ENCODE data around the gene SLC41A2. TPM values are rescaled to one million over a fixed set of nuclear protein-coding genes. Genes with fewer than 3 reads are reported as not detected.

The SLC41A2 gene
- total and polyA plus RNA-seq, 10 of the 15 experiments (the other 5 are each of a cell fraction or from before 2014, with no cell fraction given), result 3.5 to 19.0 (median 11.3) TPM

- no TSS peak for BruUV-seq (replicated peaks)
- FAIRE-seq, result no peak
- SMC1A ChIA-PET (ENCODE audit: uncharacterized antibody, unreplicated experiment), result interaction anchor here (1.7 kb wide), 1 partner anchor 22 kb away, joined by 7 read pairs; no protein-coding TSS in a partner anchor
- POLR2A ChIA-PET, result no interaction called here
- TF ChIP-seq FOS (IDR thresholded peaks at IDR 0.05; ENCODE audit: borderline replicate concordance, extremely low read depth, insufficient read length) (no peak), KAT2A (conservative IDR thresholded peaks at IDR 0.05; ENCODE audit: control insufficient read depth, low read depth, low read length) (no peak), YBX1 (IDR thresholded peaks at IDR 0.05) (no peak), BMI1 (IDR thresholded peaks at IDR 0.05; ENCODE audit: borderline replicate concordance) (no peak), ZNF592 (IDR thresholded peaks at IDR 0.05) (no peak), FOXK2 (IDR thresholded peaks at IDR 0.05) (no peak), GABPA (IDR thresholded peaks at IDR 0.05; ENCODE audit: low read depth) (no peak), MLLT1 (IDR thresholded peaks at IDR 0.05) (no peak), E2F4 (IDR thresholded peaks at IDR 0.05; ENCODE audit: low read depth, low read length) (no peak), BRCA1 (IDR thresholded peaks at IDR 0.05; ENCODE audit: low read depth, low read length) (no peak), HDGF (IDR thresholded peaks at IDR 0.05) (no peak), RBBP5 (conservative IDR thresholded peaks at IDR 0.05) (no peak), MAX (IDR thresholded peaks at IDR 0.05; ENCODE audit: low read depth, low read length) (no peak), BACH1 (IDR thresholded peaks at IDR 0.05; ENCODE audit: borderline replicate concordance) (no peak)
- no peak overlapping the region for H3K9ac ChIP-seq (ENCODE audit: control insufficient read depth, insufficient read depth, low read length)
- no peak overlapping the region for H2AFZ ChIP-seq (ENCODE audit: control insufficient read depth, low read depth, low read length)
- intact Hi-C loops (cut with micrococcal nuclease; ENCODE audit: unreplicated experiment), result loop anchor here (10.0 kb wide), 1 partner anchor 267 kb away; no protein-coding TSS in a partner anchor
- no peaks in the 10 kb centered on the region; the same call in 2 of the 3 replicates for H3K9me3 ChIP-seq (replicated peaks; ENCODE audit: control insufficient read depth, insufficient read depth, low read length)
- CTCF ChIA-PET, result no interaction called here
- H3K27me3 ChIP-seq (replicated peaks in 1 of 2; ENCODE audit: control insufficient read depth in 2 of 2, insufficient read depth in 2 of 2, low read length in 1 of 2), result no peaks in the 10 kb centered on the region
- H3K4me1 ChIP-seq (ENCODE audit: control insufficient read depth, insufficient read depth, low read length), result no peaks in the 10 kb centered on the region
- peaks cover 2% of the 10 kb centered on the region for H3K79me2 ChIP-seq (ENCODE audit: control insufficient read depth, insufficient read depth, low read length)
- RAD21 ChIA-PET (ENCODE audit: unreplicated experiment), result interaction anchor here (2.9 kb wide), 1 partner anchor 21 kb away, joined by 11 read pairs; no protein-coding TSS in a partner anchor
- no peaks in the 10 kb centered on the region for H3K36me3 ChIP-seq (ENCODE audit: control insufficient read depth in 2 of 2, insufficient read depth in 2 of 2, low read length in 1 of 2)
- no peak overlapping the region for H3K4me3 ChIP-seq
- WGBS (ENCODE audit: insufficient coverage, insufficient replicate concordance, low lambda C conversion rate, missing lambda C conversion rate), result 84% methylated on average over 5 of the region's 5 CpGs
- no peak for ATAC-seq
- H3K27ac ChIP-seq (ENCODE audit: control insufficient read depth, insufficient read depth), result no peak overlapping the region
- in situ Hi-C loops (cut with MboI), result no loop called here
- H3K4me2 ChIP-seq (ENCODE audit: control insufficient read depth, insufficient read depth), result no peak overlapping the region
- no peaks in the 10 kb centered on the region for H4K20me1 ChIP-seq (ENCODE audit: control insufficient read depth, insufficient read depth)
- no peak for DNase-seq (ENCODE audit: low read depth, low spot score)
Observed at GRCh38 chr12:104951759-104952509, 6.2 kb downstream of the SLC41A2 start.

Data from GM12878 (cell line).